PC-3 (cell line): Measurements from ENCODE around the gene LCLAT1. TPM values are rescaled to one million over a fixed set of nuclear protein-coding genes. Genes with fewer than 3 reads are reported as not detected.
A peak's percentile ranks its signal among the peaks of the same experiment; 100 is the strongest.

Source experiments
- ATAC-seq: fragments of 200-7000 bp; cut with Tn5 transposase; 2 replicates; pipeline ENCODE4 v1.9.1; 2020; ENCODE audit warnings: mild to moderate bottlenecking, moderate library complexity
- Bru-seq: library from RNA; stranded (reverse); fragments of 400-500 nt; gene quantifications from one replicate; lab custom pipeline; 2021; lab: Mats Ljungman, UMichigan
- BruChase-seq, 2 experiments: library from RNA; stranded (reverse); fragments of 400-500 nt; gene quantifications; one replicate each; lab custom pipeline; 2021; lab: Mats Ljungman, UMichigan
- BruUV-seq: library from RNA; stranded (reverse); fragments of 400-500 nt; replicated peaks from 2 replicates; lab custom pipeline; 2021; lab: Mats Ljungman, UMichigan
- CTCF ChIA-PET: fragments of 300-600 bp; sonication (Branson Sonifier 250); formaldehyde crosslinking; loops from one replicate; lab custom pipeline; 2022; ENCODE audit warnings: antibody characterized with exemption; lab: Charles Lee
- POLR2A ChIA-PET: fragments of 300-600 bp; sonication (Branson Sonifier 250); formaldehyde crosslinking; loops from one replicate; lab custom pipeline; 2022; ENCODE audit warnings: antibody characterized with exemption; ENCODE audit not compliant: unreplicated experiment; lab: Charles Lee
- DNase-seq: peaks from one replicate; pipeline ENCODE4 v3.0.0-alpha.2; 2015
- H2AFZ ChIP-seq: fragments of 300-600 bp; sonication (generic); 2 replicates; pipeline ENCODE4 v1.6.0; 2016; ENCODE audit warnings: antibody characterized with exemption, low read length
- H3F3A ChIP-seq: fragments of 300-600 bp; sonication (generic); one replicate; pipeline ENCODE4 v1.6.0; 2017; ENCODE audit warnings: antibody characterized with exemption, low read length, control low read depth, mild to moderate bottlenecking; ENCODE audit not compliant: unreplicated experiment
- H3K27ac ChIP-seq: fragments of 300-600 bp; sonication (generic); 2 replicates; pipeline ENCODE4 v1.5.1; 2016; ENCODE audit warnings: mild to moderate bottlenecking, low read length
- H3K27me3 ChIP-seq: fragments of 300-600 bp; sonication (generic); 2 replicates; pipeline ENCODE4 v1.6.1; 2016; ENCODE audit warnings: low read length, mixed read lengths
- H3K36me3 ChIP-seq: fragments of 300-600 bp; sonication (generic); 2 replicates; pipeline ENCODE4 v1.6.1; 2016; ENCODE audit warnings: low read depth, mixed run types, low read length, mixed read lengths
- H3K4me1 ChIP-seq: fragments of 300-600 bp; sonication (generic); 2 replicates; pipeline ENCODE4 v1.5.1; 2016; ENCODE audit warnings: low read length; ENCODE audit not compliant: insufficient read depth
- H3K4me2 ChIP-seq: fragments of 300-600 bp; sonication (generic); 2 replicates; pipeline ENCODE4 v1.6.0; 2016; ENCODE audit warnings: low read length
- H3K4me3 ChIP-seq: fragments of 300-600 bp; sonication (generic); 2 replicates; pipeline ENCODE4 v1.5.1; 2016; ENCODE audit warnings: mild to moderate bottlenecking, low read length, mixed read lengths
- H3K79me2 ChIP-seq: fragments of 300-600 bp; sonication (generic); 2 replicates; pipeline ENCODE4 v1.6.1; 2017; ENCODE audit warnings: low read length, mixed read lengths
- H3K9ac ChIP-seq: fragments of 300-600 bp; sonication (generic); 2 replicates; pipeline ENCODE4 v1.6.0; 2016; ENCODE audit warnings: mild to moderate bottlenecking, low read length
- H3K9me2 ChIP-seq: fragments of 300-600 bp; sonication (generic); replicated peaks from 2 replicates; pipeline ENCODE4 v1.6.1; 2016; ENCODE audit warnings: mixed run types, low read length, mixed read lengths
- H3K9me3 ChIP-seq: fragments of 300-600 bp; sonication (generic); 2 replicates; pipeline ENCODE4 v1.6.1; 2016; ENCODE audit warnings: low read length, mixed read lengths
- H4K20me1 ChIP-seq: fragments of 300-600 bp; sonication (generic); 2 replicates; pipeline ENCODE4 v1.6.1; 2016; ENCODE audit warnings: low read length, mixed read lengths
- CTCF ChIP-seq: fragments of 300-600 bp; sonication (generic); conservative IDR thresholded peaks from 2 replicates; pipeline ENCODE4 v1.5.1; 2017; ENCODE audit warnings: antibody characterized with exemption, low read depth, mild to moderate bottlenecking, low read length
- EZH2 ChIP-seq: fragments of 300-600 bp; sonication (generic); IDR thresholded peaks from one replicate; pipeline ENCODE4 v1.6.1; 2017; ENCODE audit warnings: antibody characterized with exemption, mild to moderate bottlenecking, low read length; ENCODE audit not compliant: unreplicated experiment
- EZH2phosphoT487 ChIP-seq: fragments of 300-600 bp; sonication (generic); IDR thresholded peaks from 2 replicates; pipeline ENCODE4 v1.6.1; 2018; ENCODE audit warnings: mild to moderate bottlenecking, antibody characterized with exemption, low read length, borderline replicate concordance
- intact Hi-C: fragments of 100-400 bp; cut with micrococcal nuclease; formaldehyde crosslinking; loops from 2 replicates; pipeline ENCODE4 v1.9.0; 2023
- long read RNA-seq: library from polyadenylated mRNA; unstranded; transcript quantifications from one replicate; pipeline ENCODE4 v2.0.0, GENCODE V29; 2021; ENCODE audit not compliant: unreplicated experiment
- total RNA-seq: library from RNA; depleted of rRNA; stranded (reverse); fragments of >200 nt; gene quantifications from 2 replicates; pipeline ENCODE4 v1.2.3, GENCODE V29; 2014; rRNA removed

Gene LCLAT1
- total RNA-seq: 19.5 and 22.0 TPM in 2 replicates
- Bru-seq, nascent RNA: percentile 76 among the genes with signal in this experiment
- percentile 70 among the genes with signal in this experiment for BruChase-seq, experiment 1, labeled RNA remaining after a 6-hour chase
- BruChase-seq, experiment 2, labeled RNA remaining after a 2-hour chase: percentile 67 among the genes with signal in this experiment
- long read RNA-seq, full-length matches to known transcripts: 7 of 18 reads
- long read RNA-seq, partial matches to known transcripts: 1 of 18 reads
- long read RNA-seq, other reads (novel, unspliced or antisense): 10 of 18 reads

DNA sequence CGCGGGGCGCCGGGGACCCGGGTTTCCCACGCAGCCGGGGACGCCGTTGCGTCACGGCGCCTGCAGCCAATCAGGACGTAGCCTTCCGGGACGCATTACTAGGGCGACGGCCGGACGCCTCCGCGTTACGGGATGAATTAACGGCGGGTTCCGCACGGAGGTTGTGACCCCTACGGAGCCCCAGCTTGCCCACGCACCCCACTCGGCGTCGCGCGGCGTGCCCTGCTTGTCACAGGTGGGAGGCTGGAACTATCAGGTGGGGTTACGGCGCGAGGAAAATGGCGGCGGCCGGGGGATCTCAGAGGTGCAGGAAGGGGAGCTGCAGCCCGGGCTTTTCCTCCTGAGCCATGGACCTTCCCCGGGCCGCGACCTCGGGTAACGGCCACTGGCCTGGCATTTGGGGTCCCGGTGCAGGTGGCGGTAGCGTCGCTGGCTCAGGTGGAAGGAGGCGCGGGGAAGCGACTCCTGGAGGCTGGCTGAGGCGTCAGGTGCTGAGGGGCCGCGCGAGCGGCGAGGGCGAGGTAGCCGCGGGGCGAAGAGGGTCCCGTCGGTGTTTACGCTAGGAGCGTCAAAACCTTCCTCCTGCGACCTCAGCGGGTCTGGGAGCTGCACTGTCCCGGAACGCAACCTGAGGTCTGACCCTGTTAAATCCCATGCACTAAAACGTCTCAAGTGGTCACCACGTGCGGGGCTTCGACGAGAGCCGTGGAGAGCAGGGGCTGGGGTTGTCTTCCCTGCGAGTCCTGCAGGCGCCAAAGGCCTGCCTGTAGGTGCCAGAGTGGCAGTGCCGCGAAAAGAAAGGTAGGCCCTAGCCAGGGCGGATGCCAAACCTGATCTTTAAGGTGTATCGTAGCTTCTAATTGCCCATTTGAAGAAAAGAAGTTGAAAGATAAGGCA, at the start of gene LCLAT1:
LCLAT1 (plus strand) TSS at position 98 of the 897 bp plus-strand sequence. CDS start 78,345 bp downstream, outside the sequence.
- POLR2A ChIA-PET: interaction anchor here (0.6 kb wide), 1 partner anchor 219 kb away, joined by 4 read pairs; no protein-coding TSS in a partner anchor

DNA sequence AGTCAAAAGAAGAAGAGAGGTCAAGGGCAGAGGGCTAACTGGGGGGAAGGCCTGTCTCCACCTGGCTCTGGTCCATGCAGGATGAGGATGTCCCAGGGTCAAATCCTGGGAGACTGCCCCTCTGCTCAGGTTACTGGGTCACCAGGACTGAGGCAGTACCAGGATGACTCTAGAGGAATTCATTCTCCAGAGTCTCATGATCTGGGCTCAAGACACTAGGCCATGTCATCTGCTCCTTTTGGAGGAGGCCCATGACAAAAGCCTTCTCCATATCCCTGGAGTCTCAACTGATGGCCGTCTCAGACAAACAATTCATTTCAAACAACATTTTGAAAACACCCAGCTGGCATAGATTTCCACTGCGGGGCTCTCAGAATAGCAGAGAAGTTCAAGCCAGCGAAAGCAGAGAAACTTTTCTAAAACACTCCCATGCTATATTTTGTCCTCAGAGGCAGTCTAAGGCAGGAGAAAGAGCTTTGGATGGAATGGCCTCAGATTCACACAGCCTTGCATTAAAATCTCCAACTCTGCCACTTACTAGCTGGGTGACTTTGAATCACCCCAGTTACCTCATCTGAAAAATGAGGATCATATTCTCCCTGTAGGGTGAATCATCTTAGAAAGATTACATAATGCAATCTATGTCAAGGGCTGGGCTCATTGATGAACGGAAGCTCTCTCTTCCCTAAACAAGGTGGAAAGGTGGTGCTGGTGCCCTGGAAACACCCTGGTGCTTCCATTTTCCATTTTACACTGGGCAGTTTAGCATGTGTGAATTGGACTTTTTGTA, 48.8 kb upstream of the LCLAT1 start:
- no TSS peak for BruUV-seq
- H3F3A ChIP-seq: no peaks in the 10 kb centered on the region
- H3K9ac ChIP-seq: no peak overlapping the region
- intact Hi-C loops: no loop called here
- ChIA-PET POLR2A (no interaction called here), CTCF (no interaction called here)
- H3K9me3 ChIP-seq: no peaks in the 10 kb centered on the region
- no peak overlapping the region for H3K27ac ChIP-seq
- H3K4me2 ChIP-seq: no peak overlapping the region
- no peaks in the 10 kb centered on the region for H3K36me3 ChIP-seq
- H2AFZ ChIP-seq: no peak overlapping the region
- no peaks in the 10 kb centered on the region for H4K20me1 ChIP-seq
- DNase-seq (no peak), ATAC-seq (no peak)
- no peak overlapping the region for H3K4me3 ChIP-seq
- no peaks in the 10 kb centered on the region for H3K79me2 ChIP-seq
- H3K4me1 ChIP-seq: no peaks in the 10 kb centered on the region
- H3K27me3 ChIP-seq: peaks cover 59% of the 10 kb centered on the region
- TF ChIP-seq CTCF (no peak), EZH2 (no peak), EZH2phosphoT487 (no peak)
- H3K9me2 ChIP-seq: no peaks in the 10 kb centered on the region

More for the DNA sequence above, at the start of gene LCLAT1:
- no peaks in the 10 kb centered on the region for H3K27me3 ChIP-seq
- 0 out of 2 replicates have a peak, but pooled peaks cover 6% of the 10 kb centered on the region for H4K20me1 ChIP-seq
- TSS peak; percentile 45 for BruUV-seq
- H2AFZ ChIP-seq: peak within 1 kb of the TSS; percentile 96
- ATAC-seq (peak; percentile 95), DNase-seq (peak; percentile 79)
- TF ChIP-seq EZH2phosphoT487 (no peak), EZH2 (no peak), CTCF (no peak)
- intact Hi-C loops: loop anchor here (1.0 kb wide), 1 partner anchor 260 kb away; no protein-coding TSS in a partner anchor
- H3K27ac ChIP-seq: peak within 1 kb of the TSS; percentile 19
- H3K4me3 ChIP-seq: peak within 1 kb of the TSS; percentile 72
- peaks cover 27% of the 10 kb centered on the region for H3K4me1 ChIP-seq
- H3K36me3 ChIP-seq: no peaks in the 10 kb centered on the region
- no peaks in the 10 kb centered on the region for H3K9me2 ChIP-seq
- no peaks in the 10 kb centered on the region for H3K9me3 ChIP-seq
- H3K79me2 ChIP-seq: peaks cover 50% of the 10 kb centered on the region
- CTCF ChIA-PET: no interaction called here
- no peaks in the 10 kb centered on the region for H3F3A ChIP-seq
- peak within 1 kb of the TSS; percentile 82 for H3K9ac ChIP-seq
- H3K4me2 ChIP-seq: peak within 1 kb of the TSS; percentile 93
